Measurements from ENCODE around the gene TTL.

DNA sequence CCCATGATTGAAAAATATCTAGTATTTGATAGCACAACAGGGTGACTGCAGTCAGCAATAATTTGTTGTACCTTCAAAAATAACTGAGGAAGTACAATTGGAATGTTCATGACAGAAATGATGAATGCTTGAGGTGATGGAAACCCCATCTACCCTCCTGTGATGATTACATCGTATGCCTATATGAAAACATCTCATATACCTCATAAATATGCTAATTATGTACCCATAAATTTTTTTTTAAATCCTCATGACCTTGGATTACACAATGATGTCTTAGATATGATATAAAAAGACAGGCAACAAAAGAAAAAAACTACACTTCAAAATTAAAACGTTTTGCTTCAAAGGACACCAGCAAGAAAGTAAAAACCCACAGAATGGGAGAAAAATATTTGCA, 59.0 kb downstream of the TTL start:
- no peak for TF ChIP-seq SP1 (IDR thresholded peaks at IDR 0.05)
- no peak for TF ChIP-seq FOXA1 (IDR thresholded peaks at IDR 0.05)
- peak; percentile 60 for TF ChIP-seq ZNF384 (IDR thresholded peaks at IDR 0.05)
- no peak for TF ChIP-seq FOXM1 (IDR thresholded peaks at IDR 0.05; ENCODE audit: borderline replicate concordance)
- no peak for TF ChIP-seq BHLHE40 (IDR thresholded peaks at IDR 0.05; ENCODE audit: borderline replicate concordance)
- no peak for TF ChIP-seq L3MBTL2 (conservative IDR thresholded peaks at IDR 0.05)
- TF ChIP-seq SUZ12 (IDR thresholded peaks at IDR 0.05) = no peak
- no peak for TF ChIP-seq CTBP1 (IDR thresholded peaks at IDR 0.05; ENCODE audit: borderline replicate concordance)
- TF ChIP-seq TARDBP (IDR thresholded peaks at IDR 0.05) = no peak
- no peak for TF ChIP-seq ARNT (IDR thresholded peaks at IDR 0.05)
- no peak for TF ChIP-seq NFRKB (IDR thresholded peaks at IDR 0.05)
- TF ChIP-seq ELF4 (IDR thresholded peaks at IDR 0.05) = no peak

Measured in HEK293T (cell line).